Fibroblast of mammary gland (primary cell): ENCODE measurements around the gene TEN1.

Source experiments
- DNase-seq: peaks from one replicate; pipeline ENCODE4 v3.0.0-alpha.2; 2010; ENCODE audit warnings: low read depth
- H3K4me3 ChIP-seq: 2 replicates; pipeline ENCODE4 v1.5.1; 2011; ENCODE audit warnings: low read depth, mild to moderate bottlenecking, low read length, moderate library complexity; ENCODE audit not compliant: control insufficient read depth
- CTCF ChIP-seq: conservative IDR thresholded peaks from 2 replicates; pipeline ENCODE4 v1.5.1; 2011; ENCODE audit warnings: low read depth, low read length, inconsistent platforms; ENCODE audit not compliant: control insufficient read depth, insufficient read depth

The TEN1 gene

GRCh38 chr17:75976175-75976848 is 2.7 kb upstream of the TEN1 start:
- peak overlapping the region; percentile 24 for H3K4me3 ChIP-seq
- DNase-seq, result peak; percentile 73

GRCh38 chr17:75979705-75980187 is 706 bp downstream of the TEN1 start:
- DNase-seq, result peak; percentile 87
- peak overlapping the region; percentile 88 for H3K4me3 ChIP-seq
- TF ChIP-seq CTCF, result no peak

More at GRCh38 chr17:75976175-75976848, 2.7 kb upstream of the TEN1 start:
- TF ChIP-seq CTCF, result no peak

- TF ChIP-seq CTCF, result no peak
- peak; percentile 38 for DNase-seq
- H3K4me3 ChIP-seq, result peak overlapping the region; percentile 88
Measured at GRCh38 chr17:75980188-75981018, 1.4 kb downstream of the TEN1 start.

- no peak for DNase-seq
- TF ChIP-seq CTCF, result no peak
- no peak overlapping the region for H3K4me3 ChIP-seq
Measured at GRCh38 chr17:75981019-75981615, 2.1 kb downstream of the TEN1 start.

- no peak for TF ChIP-seq CTCF
- peak; percentile 63 for DNase-seq
- H3K4me3 ChIP-seq, result no peak overlapping the region
Measured at GRCh38 chr17:75983501-75984181, 4.6 kb downstream of the TEN1 start.

GRCh38 chr17:75985986-75986385 is 6.9 kb downstream of the TEN1 start:
- TF ChIP-seq CTCF, result no peak
- DNase-seq, result no peak
- no peak overlapping the region for H3K4me3 ChIP-seq
